NB4 (cell line): ENCODE data around the gene BNIP1.
"Not testable (repeated sequence)": the region's sequence is repeated elsewhere in the genome, so short reads cannot be mapped to it uniquely, and the experiment has no call there.

ENCODE experiments used
- MYC ChIP-seq: IDR thresholded peaks from 2 replicates; pipeline ENCODE4 v1.6.1; 2011; ENCODE audit warnings: low read depth, low read length
- POLR2A ChIP-seq: IDR thresholded peaks from 2 replicates; pipeline ENCODE4 v1.6.1; 2011; ENCODE audit warnings: mild to moderate bottlenecking; ENCODE audit not compliant: insufficient read length; ENCODE audit errors: extremely low read depth
- TF ChIP-seq, protein P1 (sequence below): IDR thresholded peaks from one replicate; pipeline ENCODE4 v1.5.1; 2012; ENCODE audit warnings: low read depth, low read length
- TF ChIP-seq, protein P2 (sequence below): IDR thresholded peaks from 2 replicates; pipeline ENCODE4 v1.6.1; 2011; ENCODE audit warnings: low read depth, low read length

DNA sequence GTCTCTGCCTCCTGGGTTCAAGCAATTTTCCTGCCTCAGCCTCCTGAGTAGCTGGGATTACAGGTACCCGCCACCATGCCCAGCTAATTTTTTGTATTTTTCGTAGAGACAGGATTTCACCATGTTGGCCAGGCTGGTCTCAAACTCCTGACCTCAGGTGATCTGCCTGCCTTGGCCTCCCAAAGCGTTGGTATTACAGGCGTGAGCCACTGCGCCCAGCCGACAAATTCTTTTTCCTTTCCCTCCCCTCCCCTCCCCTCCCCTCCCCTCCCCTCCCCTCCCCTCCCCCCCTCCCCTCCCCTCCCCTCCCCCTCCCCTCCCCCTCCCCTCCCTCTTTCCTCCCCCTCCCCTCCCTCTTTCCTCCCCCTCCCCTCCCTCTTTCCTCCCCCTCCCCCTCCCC, 12.2 kb upstream of the BNIP1 start:
- TF ChIP-seq POLR2A, MYC: not testable (repeated sequence)
- TF ChIP-seq, protein P1, sequence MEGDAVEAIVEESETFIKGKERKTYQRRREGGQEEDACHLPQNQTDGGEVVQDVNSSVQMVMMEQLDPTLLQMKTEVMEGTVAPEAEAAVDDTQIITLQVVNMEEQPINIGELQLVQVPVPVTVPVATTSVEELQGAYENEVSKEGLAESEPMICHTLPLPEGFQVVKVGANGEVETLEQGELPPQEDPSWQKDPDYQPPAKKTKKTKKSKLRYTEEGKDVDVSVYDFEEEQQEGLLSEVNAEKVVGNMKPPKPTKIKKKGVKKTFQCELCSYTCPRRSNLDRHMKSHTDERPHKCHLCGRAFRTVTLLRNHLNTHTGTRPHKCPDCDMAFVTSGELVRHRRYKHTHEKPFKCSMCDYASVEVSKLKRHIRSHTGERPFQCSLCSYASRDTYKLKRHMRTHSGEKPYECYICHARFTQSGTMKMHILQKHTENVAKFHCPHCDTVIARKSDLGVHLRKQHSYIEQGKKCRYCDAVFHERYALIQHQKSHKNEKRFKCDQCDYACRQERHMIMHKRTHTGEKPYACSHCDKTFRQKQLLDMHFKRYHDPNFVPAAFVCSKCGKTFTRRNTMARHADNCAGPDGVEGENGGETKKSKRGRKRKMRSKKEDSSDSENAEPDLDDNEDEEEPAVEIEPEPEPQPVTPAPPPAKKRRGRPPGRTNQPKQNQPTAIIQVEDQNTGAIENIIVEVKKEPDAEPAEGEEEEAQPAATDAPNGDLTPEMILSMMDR = not testable (repeated sequence)
- TF ChIP-seq, protein P2, sequence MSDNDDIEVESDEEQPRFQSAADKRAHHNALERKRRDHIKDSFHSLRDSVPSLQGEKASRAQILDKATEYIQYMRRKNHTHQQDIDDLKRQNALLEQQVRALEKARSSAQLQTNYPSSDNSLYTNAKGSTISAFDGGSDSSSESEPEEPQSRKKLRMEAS = not testable (repeated sequence)
